Muscle of leg (tissue), 11 donors: ENCODE measurements around the gene RNASET2. TPM values are rescaled to one million over a fixed set of nuclear protein-coding genes. Genes with fewer than 3 reads are reported as not detected.
"Not testable (repeated sequence)": the region's sequence is repeated elsewhere in the genome, so short reads cannot be mapped to it uniquely, and the experiment has no call there.

ENCODE experiments used
- DNase-seq: peaks from one replicate; pipeline ENCODE4 v3.0.0; 2013
- H3K27ac ChIP-seq: one replicate; pipeline ENCODE4 v1.5.1; 2013; ENCODE audit warnings: mild to moderate bottlenecking, low read length, control low read depth
- H3K27me3 ChIP-seq: one replicate; pipeline ENCODE4 v1.6.1; 2013; ENCODE audit warnings: low read length; ENCODE audit not compliant: control insufficient read depth, insufficient read depth
- H3K36me3 ChIP-seq: one replicate; pipeline ENCODE4 v1.6.1; 2013; ENCODE audit warnings: low read length; ENCODE audit not compliant: control insufficient read depth, insufficient read depth
- H3K4me1 ChIP-seq: one replicate; pipeline ENCODE4 v1.6.1; 2013; ENCODE audit warnings: low read length; ENCODE audit not compliant: control insufficient read depth, insufficient read depth
- H3K4me3 ChIP-seq: one replicate; pipeline ENCODE4 v1.5.1; 2013; ENCODE audit warnings: low read length, control low read depth
- H3K9me3 ChIP-seq: replicated peaks from 2 replicates; pipeline ENCODE4 v1.6.1; 2013; ENCODE audit warnings: low read depth, low read length; ENCODE audit not compliant: control insufficient read depth
- WGBS: methylation state at CpG from one replicate; pipeline ENCODE4 v1.1.5; 2013; ENCODE audit warnings: missing lambda C conversion rate; ENCODE audit not compliant: insufficient coverage; 5-methylcytosine and 5-hydroxymethylcytosine counted together
- polyA plus RNA-seq, 8 donors: library from polyadenylated mRNA; unstranded; fragments of 120-200 nt; gene quantifications; one replicate each; pipeline versions ENCODE4 v1.2.1 to v1.2.3, GENCODE V29; 2013; ENCODE audit warnings: inconsistent platforms in 1 of 8, low replicate concordance in 1 of 8; ENCODE audit not compliant: insufficient read length in 8 of 8, insufficient read depth in 1 of 8
- total RNA-seq: library from RNA; stranded (reverse); fragments of 120-200 nt; gene quantifications from one replicate; pipeline ENCODE4 v1.2.4, GENCODE V29; 2013

RNASET2 gene
- total and polyA plus RNA-seq, 9 donors, result 15.4 to 23.8 (median 17.9) TPM

- not testable (repeated sequence) for H3K27ac ChIP-seq, DNase-seq, H3K4me3 ChIP-seq, H3K27me3 ChIP-seq, H3K9me3 ChIP-seq, H3K36me3 ChIP-seq, H3K4me1 ChIP-seq
- 36% methylated on average over 3 of the region's 8 CpGs for WGBS
These were observed 40.9 kb downstream of the RNASET2 start for GRCh38 chr6:166915484-166915883.

- not testable (repeated sequence) for H3K9me3 ChIP-seq, H3K4me1 ChIP-seq, H3K27ac ChIP-seq, H3K36me3 ChIP-seq, DNase-seq, H3K27me3 ChIP-seq, H3K4me3 ChIP-seq
- WGBS, result no CpG with 5 or more reads among the region's 3 CpGs
These were observed 41.4 kb downstream of the RNASET2 start for GRCh38 chr6:166914952-166915351.

- no CpG with 5 or more reads among the region's 5 CpGs for WGBS
- H3K27ac ChIP-seq, result no peak overlapping the region
- H3K9me3 ChIP-seq, result no peaks in the 10 kb centered on the region
- no peak for DNase-seq
- H3K4me3 ChIP-seq, result no peak overlapping the region
- H3K27me3 ChIP-seq, result peaks cover 2% of the 10 kb centered on the region
- H3K36me3 ChIP-seq, result no peaks in the 10 kb centered on the region
- no peaks in the 10 kb centered on the region for H3K4me1 ChIP-seq
These were observed 45.1 kb downstream of the RNASET2 start for GRCh38 chr6:166911248-166911677.

- H3K4me1 ChIP-seq, result no peaks in the 10 kb centered on the region
- H3K27ac ChIP-seq, result no peak overlapping the region
- WGBS, result 77% methylated on average over 5 of the region's 7 CpGs
- H3K9me3 ChIP-seq, result no peaks in the 10 kb centered on the region
- no peak overlapping the region for H3K4me3 ChIP-seq
- peaks cover 2% of the 10 kb centered on the region for H3K27me3 ChIP-seq
- H3K36me3 ChIP-seq, result no peaks in the 10 kb centered on the region
- DNase-seq, result no peak
These were observed 45.7 kb downstream of the RNASET2 start for GRCh38 chr6:166910601-166911000.

GRCh38 chr6:166908811-166909210 is 47.5 kb downstream of the RNASET2 start:
- no peak for DNase-seq
- H3K4me1 ChIP-seq, result peaks cover 7% of the 10 kb centered on the region
- peaks cover 11% of the 10 kb centered on the region for H3K27me3 ChIP-seq
- H3K36me3 ChIP-seq, result no peaks in the 10 kb centered on the region
- no peak overlapping the region for H3K27ac ChIP-seq
- no CpG with 5 or more reads among the region's 2 CpGs for WGBS
- no peaks in the 10 kb centered on the region for H3K9me3 ChIP-seq
- no peak overlapping the region for H3K4me3 ChIP-seq

GRCh38 chr6:166907871-166908806 is 48.2 kb downstream of the RNASET2 start:
- Histone ChIP-seq H3K4me3 (no peak overlapping the region), H3K27me3 (peaks cover 16% of the 10 kb centered on the region), H3K27ac (no peak overlapping the region), H3K9me3 (no peaks in the 10 kb centered on the region), H3K36me3 (no peaks in the 10 kb centered on the region), H3K4me1 (peaks cover 9% of the 10 kb centered on the region)
- no peak for DNase-seq
- 71% methylated on average over 5 of the region's 20 CpGs for WGBS

DNA sequence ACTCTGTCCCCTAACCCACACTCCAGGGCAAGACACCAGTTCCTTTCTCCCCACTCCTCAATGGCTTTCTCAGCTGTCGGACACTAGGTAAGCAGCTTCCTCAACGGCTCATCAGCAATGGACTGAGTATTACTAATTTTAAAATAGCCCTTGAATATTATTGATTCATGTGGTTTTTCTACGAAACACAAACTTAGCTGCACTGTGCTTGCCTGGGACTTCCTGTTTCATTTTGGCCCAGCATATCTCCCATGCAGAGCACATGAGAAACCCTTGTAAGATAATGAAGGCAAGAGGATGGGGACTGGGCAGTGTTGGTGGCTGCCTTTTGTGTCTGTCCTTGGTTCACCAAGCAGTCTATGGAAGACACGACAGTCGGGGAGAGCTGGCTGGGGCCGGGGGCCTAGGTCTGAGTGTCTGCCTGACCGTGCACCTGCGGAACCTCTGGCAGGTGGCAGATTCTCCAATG is 48.9 kb downstream of the RNASET2 start:
- Histone ChIP-seq H3K4me3 (no peak overlapping the region), H3K27ac (no peak overlapping the region), H3K4me1 (peaks cover 9% of the 10 kb centered on the region), H3K36me3 (no peaks in the 10 kb centered on the region), H3K9me3 (no peaks in the 10 kb centered on the region), H3K27me3 (peaks cover 16% of the 10 kb centered on the region)
- no peak for DNase-seq
- 84% methylated on average over 5 of the region's 8 CpGs for WGBS

GRCh38 chr6:166906376-166907044 is 49.8 kb downstream of the RNASET2 start:
- 71% methylated on average over 14 of the region's 17 CpGs for WGBS
- Histone ChIP-seq H3K27ac (no peak overlapping the region), H3K9me3 (no peaks in the 10 kb centered on the region), H3K36me3 (no peaks in the 10 kb centered on the region), H3K4me3 (no peak overlapping the region), H3K4me1 (peaks cover 9% of the 10 kb centered on the region), H3K27me3 (peaks cover 17% of the 10 kb centered on the region)
- no peak for DNase-seq

- no peak overlapping the region for H3K4me3 ChIP-seq
- peaks cover 19% of the 10 kb centered on the region for H3K27me3 ChIP-seq
- no peaks in the 10 kb centered on the region for H3K36me3 ChIP-seq
- WGBS, result 80% methylated on average over 3 of the region's 12 CpGs
- DNase-seq, result no peak
- no peak overlapping the region for H3K27ac ChIP-seq
- no peaks in the 10 kb centered on the region for H3K9me3 ChIP-seq
- peaks cover 9% of the 10 kb centered on the region for H3K4me1 ChIP-seq
These were observed 50.7 kb downstream of the RNASET2 start for GRCh38 chr6:166905505-166906134.

- Histone ChIP-seq H3K9me3 (no peaks in the 10 kb centered on the region), H3K27ac (no peak overlapping the region), H3K27me3 (peaks cover 19% of the 10 kb centered on the region), H3K4me1 (peaks cover 9% of the 10 kb centered on the region), H3K36me3 (no peaks in the 10 kb centered on the region), H3K4me3 (no peak overlapping the region)
- 76% methylated on average over 8 of the region's 10 CpGs for WGBS
- DNase-seq, result no peak
These were observed 51.3 kb downstream of the RNASET2 start for GRCh38 chr6:166905013-166905412.
